Liver (tissue), 3 donors: Measurements from ENCODE around the gene ZNF714.

Experiments
- ATF3 ChIP-seq: IDR thresholded peaks from 2 replicates; pipeline ENCODE4 v1.6.1; 2016; ENCODE audit warnings: antibody characterized with exemption
- EGR1 ChIP-seq, 2 donors: IDR thresholded peaks; 2 replicates each; pipeline ENCODE4 v1.6.1; 2016 to 2018; ENCODE audit warnings: antibody characterized with exemption in 2 of 2, low read depth in 2 of 2
- FOXA1 ChIP-seq: IDR thresholded peaks from 2 replicates; pipeline ENCODE4 v1.6.1; 2016; ENCODE audit warnings: antibody characterized with exemption
- GABPA ChIP-seq, 2 donors: IDR thresholded peaks in 1 of 2; conservative IDR thresholded peaks in 1 of 2; 2 replicates each; pipeline ENCODE4 v1.6.1; 2016; ENCODE audit warnings: antibody characterized with exemption in 2 of 2, mild to moderate bottlenecking in 1 of 2, moderate library complexity in 1 of 2
- JUND ChIP-seq, 2 donors: IDR thresholded peaks; 2 replicates each; pipeline ENCODE4 v1.6.1; 2016; ENCODE audit warnings: antibody characterized with exemption in 2 of 2
- NR2F2 ChIP-seq: IDR thresholded peaks from 2 replicates; pipeline ENCODE4 v1.6.1; 2016; ENCODE audit warnings: antibody characterized with exemption
- RAD21 ChIP-seq, 2 donors: IDR thresholded peaks; 2 replicates each; pipeline ENCODE4 v1.6.1; 2016; ENCODE audit warnings: antibody characterized with exemption in 2 of 2, mild to moderate bottlenecking in 2 of 2
- REST ChIP-seq: IDR thresholded peaks from 2 replicates; pipeline ENCODE4 v1.6.1; 2016; ENCODE audit warnings: antibody characterized with exemption, mild to moderate bottlenecking
- SP1 ChIP-seq: IDR thresholded peaks from 2 replicates; pipeline ENCODE4 v1.6.1; 2018; ENCODE audit warnings: antibody characterized with exemption, mild to moderate bottlenecking
- TAF1 ChIP-seq: conservative IDR thresholded peaks from 2 replicates; pipeline ENCODE4 v1.6.1; 2016; ENCODE audit warnings: antibody characterized with exemption, mild to moderate bottlenecking
- YY1 ChIP-seq: IDR thresholded peaks from 2 replicates; pipeline ENCODE4 v1.6.1; 2016; ENCODE audit warnings: antibody characterized with exemption, mild to moderate bottlenecking
- TF ChIP-seq, protein P1 (sequence below): fragments of 150-350 bp; IDR thresholded peaks from 2 replicates; pipeline ENCODE4 v1.5.1; 2017; ENCODE audit warnings: improper control_type of control experiment, low read depth, low read length; ENCODE audit not compliant: missing input control
- TF ChIP-seq, protein P2 (sequence below): IDR thresholded peaks from 2 replicates; pipeline ENCODE4 v1.6.1; 2016; ENCODE audit warnings: antibody characterized with exemption
- TF ChIP-seq, protein P3 (sequence below): IDR thresholded peaks from 2 replicates; pipeline ENCODE4 v1.6.1; 2016; ENCODE audit warnings: antibody characterized with exemption
- donor health status: healthy.
- donor health status: healthy.

GRCh38 chr19:21147540-21147939 lies 65.5 kb downstream of the ZNF714 start:
- TF ChIP-seq, protein P1, sequence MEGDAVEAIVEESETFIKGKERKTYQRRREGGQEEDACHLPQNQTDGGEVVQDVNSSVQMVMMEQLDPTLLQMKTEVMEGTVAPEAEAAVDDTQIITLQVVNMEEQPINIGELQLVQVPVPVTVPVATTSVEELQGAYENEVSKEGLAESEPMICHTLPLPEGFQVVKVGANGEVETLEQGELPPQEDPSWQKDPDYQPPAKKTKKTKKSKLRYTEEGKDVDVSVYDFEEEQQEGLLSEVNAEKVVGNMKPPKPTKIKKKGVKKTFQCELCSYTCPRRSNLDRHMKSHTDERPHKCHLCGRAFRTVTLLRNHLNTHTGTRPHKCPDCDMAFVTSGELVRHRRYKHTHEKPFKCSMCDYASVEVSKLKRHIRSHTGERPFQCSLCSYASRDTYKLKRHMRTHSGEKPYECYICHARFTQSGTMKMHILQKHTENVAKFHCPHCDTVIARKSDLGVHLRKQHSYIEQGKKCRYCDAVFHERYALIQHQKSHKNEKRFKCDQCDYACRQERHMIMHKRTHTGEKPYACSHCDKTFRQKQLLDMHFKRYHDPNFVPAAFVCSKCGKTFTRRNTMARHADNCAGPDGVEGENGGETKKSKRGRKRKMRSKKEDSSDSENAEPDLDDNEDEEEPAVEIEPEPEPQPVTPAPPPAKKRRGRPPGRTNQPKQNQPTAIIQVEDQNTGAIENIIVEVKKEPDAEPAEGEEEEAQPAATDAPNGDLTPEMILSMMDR, result no peak
- no peak for TF ChIP-seq GABPA (IDR thresholded peaks at IDR 0.05 in 1 of 2, conservative IDR thresholded peaks at IDR 0.05 in 1 of 2)
- no peak for TF ChIP-seq ATF3
- no peak for TF ChIP-seq TAF1
- TF ChIP-seq SP1, result no peak
- no peak for TF ChIP-seq NR2F2
- no peak for TF ChIP-seq YY1
- no peak for TF ChIP-seq REST
- TF ChIP-seq FOXA1, result no peak
- no peak for TF ChIP-seq RAD21 (IDR thresholded peaks at IDR 0.05)
- TF ChIP-seq, protein P2, sequence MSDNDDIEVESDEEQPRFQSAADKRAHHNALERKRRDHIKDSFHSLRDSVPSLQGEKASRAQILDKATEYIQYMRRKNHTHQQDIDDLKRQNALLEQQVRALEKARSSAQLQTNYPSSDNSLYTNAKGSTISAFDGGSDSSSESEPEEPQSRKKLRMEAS, result no peak
- no peak for TF ChIP-seq EGR1 (IDR thresholded peaks at IDR 0.05; ENCODE audit: low read depth in 2 of 2)
- TF ChIP-seq, protein P3, sequence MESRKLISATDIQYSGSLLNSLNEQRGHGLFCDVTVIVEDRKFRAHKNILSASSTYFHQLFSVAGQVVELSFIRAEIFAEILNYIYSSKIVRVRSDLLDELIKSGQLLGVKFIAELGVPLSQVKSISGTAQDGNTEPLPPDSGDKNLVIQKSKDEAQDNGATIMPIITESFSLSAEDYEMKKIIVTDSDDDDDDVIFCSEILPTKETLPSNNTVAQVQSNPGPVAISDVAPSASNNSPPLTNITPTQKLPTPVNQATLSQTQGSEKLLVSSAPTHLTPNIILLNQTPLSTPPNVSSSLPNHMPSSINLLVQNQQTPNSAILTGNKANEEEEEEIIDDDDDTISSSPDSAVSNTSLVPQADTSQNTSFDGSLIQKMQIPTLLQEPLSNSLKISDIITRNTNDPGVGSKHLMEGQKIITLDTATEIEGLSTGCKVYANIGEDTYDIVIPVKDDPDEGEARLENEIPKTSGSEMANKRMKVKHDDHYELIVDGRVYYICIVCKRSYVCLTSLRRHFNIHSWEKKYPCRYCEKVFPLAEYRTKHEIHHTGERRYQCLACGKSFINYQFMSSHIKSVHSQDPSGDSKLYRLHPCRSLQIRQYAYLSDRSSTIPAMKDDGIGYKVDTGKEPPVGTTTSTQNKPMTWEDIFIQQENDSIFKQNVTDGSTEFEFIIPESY, result no peak
- TF ChIP-seq JUND (IDR thresholded peaks at IDR 0.05), result no peak
